ENCODE data around the gene OR2V2.
"Not testable (repeated sequence)": the region's sequence is repeated elsewhere in the genome, so short reads cannot be mapped to it uniquely, and the experiment has no call there.

The OR2V2 gene

DNA sequence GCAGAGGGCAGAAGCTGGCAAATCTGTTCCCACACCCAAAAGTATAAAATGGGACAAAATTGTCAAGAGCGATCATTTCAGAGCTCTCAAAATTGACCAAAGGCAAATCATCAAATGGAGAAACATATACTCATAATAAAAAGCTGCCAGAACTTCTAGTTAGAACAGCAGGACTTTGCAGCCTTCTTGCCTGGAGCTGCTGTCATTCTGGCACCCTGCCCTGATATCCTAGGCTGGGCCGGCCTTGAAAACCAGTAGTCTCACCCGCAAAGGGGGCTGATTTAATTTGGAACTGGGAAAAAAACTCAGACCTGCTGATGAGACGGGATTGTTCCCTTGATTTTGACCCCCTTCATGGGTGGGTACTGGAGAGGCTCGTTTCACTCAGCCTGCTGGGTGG is 34.9 kb upstream of the OR2V2 start:
- Histone ChIP-seq H2AFZ (ENCODE audit: low read length) (no peak overlapping the region), H3K9ac (ENCODE audit: low read depth, low read length, poor library complexity, severe bottlenecking) (no peak overlapping the region), H3K9me3 (ENCODE audit: insufficient read depth, low read depth, low read length) (no peaks in the 10 kb centered on the region), H3F3A (ENCODE audit: low read depth) (no peaks in the 10 kb centered on the region), H3K36me3 (ENCODE audit: insufficient read depth, low read length) (no peaks in the 10 kb centered on the region), H3K9me2 (replicated peaks; ENCODE audit: low read depth, low read length) (no peaks in the 10 kb centered on the region), H3K79me2 (ENCODE audit: insufficient read depth, low read length) (no peaks in the 10 kb centered on the region), H4K20me1 (ENCODE audit: insufficient read depth, low read length, poor library complexity, severe bottlenecking) (no peaks in the 10 kb centered on the region), H3K4me2 (ENCODE audit: low read depth, low read length, poor library complexity, severe bottlenecking) (no peak overlapping the region), H3K27me3 (ENCODE audit: insufficient read depth, low read length, poor library complexity, severe bottlenecking) (no peaks in the 10 kb centered on the region), H3K4me1 (ENCODE audit: insufficient read depth, low read length, poor library complexity, severe bottlenecking) (no peaks in the 10 kb centered on the region), H3K4me3 (ENCODE audit: low read length, poor library complexity, severe bottlenecking) (no peak overlapping the region)
- no peak for TF ChIP-seq EZH2phosphoT487 (IDR thresholded peaks at IDR 0.05; ENCODE audit: borderline replicate concordance)
- TF ChIP-seq, protein P1, sequence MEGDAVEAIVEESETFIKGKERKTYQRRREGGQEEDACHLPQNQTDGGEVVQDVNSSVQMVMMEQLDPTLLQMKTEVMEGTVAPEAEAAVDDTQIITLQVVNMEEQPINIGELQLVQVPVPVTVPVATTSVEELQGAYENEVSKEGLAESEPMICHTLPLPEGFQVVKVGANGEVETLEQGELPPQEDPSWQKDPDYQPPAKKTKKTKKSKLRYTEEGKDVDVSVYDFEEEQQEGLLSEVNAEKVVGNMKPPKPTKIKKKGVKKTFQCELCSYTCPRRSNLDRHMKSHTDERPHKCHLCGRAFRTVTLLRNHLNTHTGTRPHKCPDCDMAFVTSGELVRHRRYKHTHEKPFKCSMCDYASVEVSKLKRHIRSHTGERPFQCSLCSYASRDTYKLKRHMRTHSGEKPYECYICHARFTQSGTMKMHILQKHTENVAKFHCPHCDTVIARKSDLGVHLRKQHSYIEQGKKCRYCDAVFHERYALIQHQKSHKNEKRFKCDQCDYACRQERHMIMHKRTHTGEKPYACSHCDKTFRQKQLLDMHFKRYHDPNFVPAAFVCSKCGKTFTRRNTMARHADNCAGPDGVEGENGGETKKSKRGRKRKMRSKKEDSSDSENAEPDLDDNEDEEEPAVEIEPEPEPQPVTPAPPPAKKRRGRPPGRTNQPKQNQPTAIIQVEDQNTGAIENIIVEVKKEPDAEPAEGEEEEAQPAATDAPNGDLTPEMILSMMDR (conservative IDR thresholded peaks at IDR 0.05; ENCODE audit: low read length) = no peak

DNA sequence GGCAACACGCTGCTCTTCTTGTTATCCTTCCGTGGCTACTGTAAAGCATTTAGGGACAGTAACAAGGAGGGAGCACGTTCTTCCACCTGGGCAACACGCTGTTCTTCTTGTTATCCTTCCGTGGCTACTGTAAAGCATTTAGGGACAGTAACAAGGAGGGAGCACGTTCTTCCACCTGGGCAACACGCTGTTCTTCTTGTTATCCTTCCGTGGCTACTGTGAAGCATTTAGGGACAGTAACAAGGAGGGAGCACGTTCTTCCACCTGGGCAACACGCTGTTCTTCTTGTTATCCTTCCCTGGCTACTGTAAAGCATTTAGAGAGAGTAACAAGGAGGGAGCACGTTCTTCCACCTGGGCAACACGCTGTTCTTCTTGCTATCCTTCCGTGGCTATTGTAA is 33.8 kb upstream of the OR2V2 start:
- not testable (repeated sequence) for H3K4me1 ChIP-seq (ENCODE audit: insufficient read depth, low read length, poor library complexity, severe bottlenecking); H3F3A ChIP-seq (ENCODE audit: low read depth); H3K9me3 ChIP-seq (ENCODE audit: insufficient read depth, low read depth, low read length); H4K20me1 ChIP-seq (ENCODE audit: insufficient read depth, low read length, poor library complexity, severe bottlenecking); H3K4me3 ChIP-seq (ENCODE audit: low read length, poor library complexity, severe bottlenecking); H3K4me2 ChIP-seq (ENCODE audit: low read depth, low read length, poor library complexity, severe bottlenecking); H3K79me2 ChIP-seq (ENCODE audit: insufficient read depth, low read length); H3K27me3 ChIP-seq (ENCODE audit: insufficient read depth, low read length, poor library complexity, severe bottlenecking); H2AFZ ChIP-seq (ENCODE audit: low read length); H3K9ac ChIP-seq (ENCODE audit: low read depth, low read length, poor library complexity, severe bottlenecking); H3K36me3 ChIP-seq (ENCODE audit: insufficient read depth, low read length); H3K9me2 ChIP-seq (replicated peaks; ENCODE audit: low read depth, low read length)

DNA sequence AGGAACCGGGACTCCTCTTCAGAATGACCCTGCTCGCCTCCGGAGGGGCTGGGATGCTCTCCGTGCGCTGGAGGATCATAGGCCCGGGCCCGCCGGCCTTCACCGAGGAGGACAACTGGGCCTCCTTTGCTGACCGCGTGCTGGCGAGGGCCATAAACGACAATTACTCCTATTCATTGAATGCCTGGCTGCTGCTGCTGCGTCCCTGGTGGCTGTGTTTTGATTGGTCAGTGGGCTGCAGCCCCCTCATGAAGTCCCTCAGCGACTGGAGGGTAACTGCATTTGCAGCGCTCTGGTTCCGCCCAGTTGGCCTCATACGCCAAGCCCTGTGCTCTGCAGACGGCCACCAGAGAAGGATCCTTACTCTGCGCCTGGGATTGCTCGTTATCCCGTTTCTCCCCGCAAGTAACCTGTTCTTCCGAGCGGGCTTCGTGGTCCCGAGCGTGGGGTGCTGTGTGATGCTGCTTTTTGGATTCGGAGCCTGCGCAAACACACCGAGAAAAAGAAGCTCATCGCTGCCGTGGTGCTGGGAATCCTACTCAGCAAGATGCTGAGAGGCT is 33.0 kb upstream of the OR2V2 start:
- no peaks in the 10 kb centered on the region for H3F3A ChIP-seq (ENCODE audit: low read depth)
- H3K9ac ChIP-seq (ENCODE audit: low read depth, low read length, poor library complexity, severe bottlenecking) = no peak overlapping the region
- no peaks in the 10 kb centered on the region for H3K79me2 ChIP-seq (ENCODE audit: insufficient read depth, low read length)
- no peak overlapping the region for H3K4me3 ChIP-seq (ENCODE audit: low read length, poor library complexity, severe bottlenecking)
- no peak overlapping the region for H3K4me2 ChIP-seq (ENCODE audit: low read depth, low read length, poor library complexity, severe bottlenecking)
- no peaks in the 10 kb centered on the region for H3K4me1 ChIP-seq (ENCODE audit: insufficient read depth, low read length, poor library complexity, severe bottlenecking)
- H3K9me3 ChIP-seq (ENCODE audit: insufficient read depth, low read depth, low read length) = no peaks in the 10 kb centered on the region
- no peaks in the 10 kb centered on the region for H3K27me3 ChIP-seq (ENCODE audit: insufficient read depth, low read length, poor library complexity, severe bottlenecking)
- no peaks in the 10 kb centered on the region for H3K36me3 ChIP-seq (ENCODE audit: insufficient read depth, low read length)
- no peaks in the 10 kb centered on the region for H3K9me2 ChIP-seq (replicated peaks; ENCODE audit: low read depth, low read length)
- no peak overlapping the region for H2AFZ ChIP-seq (ENCODE audit: low read length)
- no peaks in the 10 kb centered on the region for H4K20me1 ChIP-seq (ENCODE audit: insufficient read depth, low read length, poor library complexity, severe bottlenecking)
- TF ChIP-seq EZH2phosphoT487 (IDR thresholded peaks at IDR 0.05; ENCODE audit: borderline replicate concordance) = no peak
- TF ChIP-seq, protein P1 (conservative IDR thresholded peaks at IDR 0.05; ENCODE audit: low read length) = no peak

All from Loucy (cell line).